NCI-H1092 treated with DMSO at 0.1 percent for 48 hours (cell line): ENCODE data around the gene IL17RD.

Source experiments
- DNase-seq: peaks from one replicate; lab custom pipeline; 2025; lab: John Stamatoyannopoulos, UW

The IL17RD gene

GRCh38 chr3:57130571-57131209, 34.5 kb downstream of the IL17RD start:
- peak; percentile 23 for DNase-seq

DNA sequence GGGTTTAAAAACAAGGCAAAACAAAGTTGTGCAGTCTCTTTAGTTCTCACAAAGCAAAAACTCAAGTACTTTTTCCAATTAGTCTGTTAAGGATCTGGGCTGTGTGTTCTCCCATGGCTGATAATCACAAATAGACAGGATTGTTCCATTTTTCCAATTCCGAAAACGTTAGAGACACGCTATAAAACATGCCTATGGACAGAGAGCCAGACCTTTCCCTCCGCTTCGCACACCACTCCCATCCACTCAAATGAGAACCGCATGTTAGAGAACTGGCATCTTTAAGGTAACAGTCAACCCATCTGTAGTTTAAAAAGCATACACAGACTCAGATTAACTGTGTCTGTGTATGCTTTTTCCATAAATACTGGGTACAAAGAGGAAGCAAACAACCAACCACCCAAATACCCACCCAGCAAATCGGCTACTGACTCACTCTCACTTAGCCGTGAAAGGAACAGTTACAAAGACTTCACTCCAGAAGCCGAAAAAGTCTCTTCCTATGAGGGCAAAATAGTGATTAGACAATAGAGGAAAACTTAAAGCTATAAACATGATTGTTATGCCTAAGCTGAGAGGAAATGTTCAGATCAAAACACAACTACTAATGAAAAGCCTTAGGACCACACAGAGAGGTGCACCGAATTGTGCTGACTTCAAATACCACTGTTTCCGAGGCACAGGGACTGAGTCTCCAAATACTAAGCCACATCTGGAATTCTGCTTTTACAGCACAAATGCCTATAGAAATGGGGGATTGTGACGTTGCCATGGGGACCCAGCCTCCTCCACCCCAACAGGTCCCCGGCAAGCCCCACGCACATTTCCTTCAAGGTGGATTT, 36.1 kb downstream of the IL17RD start:
- no peak for DNase-seq

DNA sequence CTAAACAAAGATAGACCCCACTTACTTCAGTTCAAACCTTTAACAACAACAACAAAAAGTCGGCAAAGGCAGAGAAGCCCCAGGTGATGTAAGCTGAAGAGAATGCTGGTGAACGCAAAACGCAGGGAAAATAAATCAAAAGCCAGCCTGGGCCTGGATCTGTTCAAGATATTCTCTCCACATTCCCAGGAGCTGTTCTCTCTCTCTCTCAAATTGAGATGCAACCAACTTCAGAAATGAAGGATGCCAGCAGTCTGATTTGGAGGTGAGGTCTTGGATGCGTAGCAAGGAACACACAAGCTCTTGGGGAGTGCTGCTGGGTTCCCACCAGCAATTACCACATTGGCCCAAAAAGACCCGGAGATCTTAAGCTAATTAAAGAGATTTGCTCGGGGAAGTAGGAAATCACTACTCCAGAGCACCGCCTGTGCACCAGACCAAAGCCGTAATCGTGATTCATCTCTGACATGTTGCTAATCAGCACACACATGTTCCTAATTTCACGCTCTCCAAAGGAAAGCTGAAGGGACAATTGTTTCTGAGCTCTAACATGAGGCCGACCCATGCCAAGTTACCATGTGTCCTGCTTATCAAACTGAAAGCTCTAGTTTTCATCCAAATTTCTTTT, 37.1 kb downstream of the IL17RD start:
- DNase-seq, result no peak

DNA sequence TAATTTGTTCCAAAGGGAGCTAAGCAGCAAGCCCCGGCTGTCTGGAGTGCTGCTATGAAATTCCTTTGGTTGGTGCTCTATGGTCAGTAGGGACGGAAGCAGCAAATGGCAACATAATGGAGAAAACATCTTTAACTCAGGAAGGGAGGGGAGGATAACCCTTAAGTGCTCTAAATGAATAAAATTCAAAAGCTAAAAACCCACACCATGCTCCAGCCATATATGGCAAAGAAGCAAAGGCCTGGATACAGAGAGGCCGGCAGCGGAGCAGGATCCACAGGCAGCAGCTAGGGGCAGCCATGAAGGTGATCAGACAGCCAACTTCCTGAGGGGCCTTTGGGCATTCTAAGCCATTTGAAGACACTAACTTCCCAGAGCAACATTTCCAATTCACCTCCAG, 38.9 kb downstream of the IL17RD start:
- no peak for DNase-seq

DNA sequence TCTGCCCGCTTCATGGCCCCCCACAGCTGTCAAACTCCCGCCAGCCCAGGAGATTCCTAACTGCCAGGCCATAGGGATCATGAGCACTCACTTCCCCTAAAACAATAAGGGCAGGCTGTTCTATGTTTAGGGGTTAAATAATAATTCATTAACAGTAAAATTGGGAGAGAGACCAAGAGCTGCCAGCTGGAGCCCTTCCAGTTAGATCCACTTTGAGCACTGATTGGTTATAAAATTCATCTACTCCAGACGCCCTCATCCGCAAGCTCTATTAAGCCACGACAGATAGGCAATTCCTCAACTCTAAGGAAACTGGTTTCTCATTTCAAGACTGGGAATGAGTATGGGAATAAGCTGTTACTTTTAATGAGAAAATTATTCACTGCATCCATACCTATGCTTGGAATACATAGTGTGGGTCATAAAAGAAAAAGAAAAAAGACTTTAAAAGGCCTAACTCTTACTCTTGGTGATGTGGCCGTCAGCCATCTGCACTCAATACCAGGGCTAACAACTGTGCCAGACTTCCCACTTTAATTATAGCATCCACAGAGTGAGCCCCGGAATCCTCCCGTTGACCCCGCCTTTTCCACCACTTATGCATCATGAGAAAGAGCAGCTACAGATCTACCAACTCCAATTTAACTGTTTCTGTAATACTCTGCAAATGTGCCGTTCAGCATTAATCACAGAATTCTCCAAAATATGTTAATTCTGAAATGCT, 44.5 kb downstream of the IL17RD start:
- no peak for DNase-seq

GRCh38 chr3:57120040-57120439, 45.1 kb downstream of the IL17RD start:
- DNase-seq, result no peak

DNA sequence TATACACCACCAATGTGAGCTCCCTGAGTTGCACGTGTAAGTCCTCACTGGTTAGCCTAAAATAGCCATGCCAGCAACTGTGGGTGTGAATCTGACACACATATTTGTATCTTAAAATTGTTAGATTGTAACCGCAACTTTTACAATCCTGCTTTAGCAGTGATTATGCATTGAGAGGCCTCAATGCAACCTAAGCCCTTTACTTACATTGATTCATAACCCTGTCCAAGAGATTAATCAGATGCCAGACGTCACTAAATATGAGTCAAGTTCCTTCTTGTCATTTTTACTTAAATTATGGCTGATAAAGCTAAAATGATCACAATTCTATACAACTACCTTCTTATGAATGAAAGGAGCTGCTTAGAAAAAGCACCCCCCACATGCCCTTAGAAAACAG, 46.9 kb downstream of the IL17RD start:
- DNase-seq, result no peak

GRCh38 chr3:57116501-57116900, 48.7 kb downstream of the IL17RD start:
- no peak for DNase-seq

GRCh38 chr3:57112206-57112605, 52.9 kb downstream of the IL17RD start:
- no peak for DNase-seq

GRCh38 chr3:57110798-57111197, 54.4 kb downstream of the IL17RD start:
- DNase-seq, result peak; percentile 61

GRCh38 chr3:57110214-57110613, 54.9 kb downstream of the IL17RD start:
- no peak for DNase-seq

DNA sequence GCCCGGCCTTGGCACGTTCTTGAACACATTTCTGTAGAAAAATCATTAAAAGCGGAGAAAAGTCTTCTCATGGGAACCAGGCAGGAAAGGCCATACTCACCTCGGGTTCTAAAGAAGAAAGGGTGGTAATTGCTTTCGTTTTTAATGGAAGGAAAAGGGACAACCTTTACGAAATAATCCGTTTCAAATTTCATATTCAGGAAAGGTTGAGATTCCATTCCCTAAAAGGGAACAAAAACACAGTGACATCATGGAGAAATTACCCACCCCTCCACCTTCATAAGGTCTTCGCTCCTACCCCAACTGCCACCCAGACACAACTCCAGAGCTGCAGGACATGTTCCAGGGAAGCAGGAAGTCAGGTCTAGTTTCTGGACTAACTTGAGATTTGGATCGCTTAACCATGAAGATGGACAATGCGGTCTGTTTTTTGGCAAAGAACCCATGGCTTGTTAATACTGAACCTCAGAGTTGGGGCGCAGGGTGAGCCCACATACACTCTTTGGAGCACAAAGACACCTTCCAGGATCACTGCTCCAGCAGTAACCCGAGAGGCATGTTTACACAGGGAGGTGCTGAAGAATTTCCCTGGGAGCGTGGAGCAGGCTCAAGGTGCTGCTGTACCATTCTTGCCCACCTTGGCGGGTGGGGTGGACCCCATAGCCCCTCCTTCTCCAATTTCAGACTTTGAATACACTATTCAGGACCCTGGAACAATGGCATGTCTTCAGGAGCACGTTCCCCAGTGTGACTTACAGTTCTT, 55.5 kb downstream of the IL17RD start:
- no peak for DNase-seq

DNA sequence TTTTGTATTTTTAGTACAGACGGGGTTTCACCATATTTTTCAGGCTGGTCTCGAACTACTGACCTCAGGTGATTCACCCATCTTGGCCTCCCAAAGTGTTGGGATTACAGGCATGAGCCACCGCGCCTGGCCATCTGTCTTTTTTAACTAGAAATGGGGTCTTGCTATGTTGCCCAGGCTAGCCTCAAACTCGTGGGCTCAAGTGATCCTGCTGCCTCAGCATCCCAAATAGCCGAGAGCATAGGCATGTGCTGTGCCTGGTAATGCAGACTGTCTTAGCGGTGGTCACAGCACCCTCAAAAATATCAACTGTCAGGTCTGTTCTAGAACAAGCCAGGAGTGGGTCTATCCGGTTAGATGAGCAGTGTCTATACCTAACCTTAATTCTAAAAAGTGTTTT, 56.5 kb downstream of the IL17RD start:
- no peak for DNase-seq

- DNase-seq, result no peak
Measured at GRCh38 chr3:57105585-57105984, 59.6 kb downstream of the IL17RD start.

DNA sequence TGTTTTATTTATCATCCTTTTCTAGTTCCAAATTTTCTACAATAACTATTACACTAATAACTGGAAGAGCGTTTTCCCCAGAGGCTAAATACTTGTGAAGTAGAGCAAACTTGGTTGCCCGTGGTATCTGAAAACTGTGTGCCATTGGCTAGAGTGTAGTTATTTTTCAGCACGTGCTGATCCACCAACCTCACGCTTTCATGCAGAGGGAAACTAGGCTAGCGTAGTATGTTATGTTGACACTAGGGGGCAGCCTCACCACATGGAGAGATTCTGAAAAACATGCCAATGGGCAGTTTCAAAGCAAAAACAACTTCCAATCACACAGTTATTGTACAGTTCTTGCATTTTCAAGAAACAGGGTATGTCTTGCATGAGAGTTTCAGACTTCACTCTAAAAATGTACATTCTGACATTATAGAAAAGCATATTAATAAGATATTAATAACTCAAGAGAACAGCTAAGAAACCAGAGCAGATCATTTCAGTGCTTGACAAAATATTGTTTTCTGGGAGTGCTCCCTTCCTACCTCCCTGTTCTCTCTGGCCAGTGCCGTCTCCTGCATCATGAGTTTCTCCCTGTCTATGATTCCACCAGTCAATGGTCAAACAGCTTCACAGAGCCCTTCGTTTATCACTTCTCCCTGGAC, 65.0 kb downstream of the IL17RD start:
- peak; percentile 32 for DNase-seq

- no peak for DNase-seq
Measured at GRCh38 chr3:57098418-57099310, 66.5 kb downstream of the IL17RD start.

GRCh38 chr3:57097536-57097935, 67.6 kb downstream of the IL17RD start:
- no peak for DNase-seq

DNA sequence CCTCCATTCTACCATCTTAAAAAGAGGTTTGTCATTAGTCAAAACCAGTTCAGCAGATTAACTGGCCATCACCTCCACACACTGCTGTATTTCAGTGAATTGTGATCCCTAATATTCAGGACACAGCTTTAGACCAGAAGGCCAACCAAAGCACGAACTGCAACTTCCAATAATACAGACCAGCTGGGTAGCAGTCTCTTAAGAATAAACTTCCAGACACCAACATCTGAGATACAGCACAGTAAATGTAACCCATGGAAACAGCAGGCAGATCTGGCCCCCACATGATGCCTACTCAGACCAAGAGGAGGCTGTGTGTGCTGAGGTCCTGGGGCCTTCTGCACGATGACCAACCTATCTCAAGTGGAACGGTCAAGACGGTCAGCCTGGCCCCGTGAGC, 69.8 kb downstream of the IL17RD start:
- no peak for DNase-seq

DNA sequence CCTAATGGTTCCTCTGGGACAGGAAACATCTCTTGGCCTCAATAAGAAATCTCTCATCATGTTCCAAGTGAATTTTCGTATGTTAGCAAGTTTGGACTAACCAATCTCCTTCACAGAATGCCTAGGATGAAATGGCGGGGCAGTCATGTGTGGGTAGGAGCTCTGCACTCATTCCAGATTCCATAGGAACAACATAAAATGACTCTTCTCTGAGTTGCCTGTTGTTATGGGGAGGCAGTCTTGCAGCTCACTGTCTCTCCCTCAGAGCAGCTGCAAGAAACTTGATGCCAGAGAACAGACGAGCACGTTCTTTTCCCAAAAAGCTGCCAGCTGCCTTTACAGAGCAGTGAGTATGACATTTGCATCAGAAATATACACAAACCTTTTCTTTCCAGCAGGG, 70.6 kb downstream of the IL17RD start:
- DNase-seq, result no peak

- DNase-seq, result no peak
Measured at GRCh38 chr3:57093971-57094535, 71.1 kb downstream of the IL17RD start.
